NCI-H2171 treated with DMSO at 0.1 percent for 48 hours (cell line): Measurements from ENCODE around the gene HEATR5B.
"Not testable (repeated sequence)": the region's sequence is repeated elsewhere in the genome, so short reads cannot be mapped to it uniquely, and the experiment has no call there.

ENCODE experiments used
- DNase-seq: peaks from one replicate; lab custom pipeline; 2025; lab: John Stamatoyannopoulos, UW

The HEATR5B gene

DNA sequence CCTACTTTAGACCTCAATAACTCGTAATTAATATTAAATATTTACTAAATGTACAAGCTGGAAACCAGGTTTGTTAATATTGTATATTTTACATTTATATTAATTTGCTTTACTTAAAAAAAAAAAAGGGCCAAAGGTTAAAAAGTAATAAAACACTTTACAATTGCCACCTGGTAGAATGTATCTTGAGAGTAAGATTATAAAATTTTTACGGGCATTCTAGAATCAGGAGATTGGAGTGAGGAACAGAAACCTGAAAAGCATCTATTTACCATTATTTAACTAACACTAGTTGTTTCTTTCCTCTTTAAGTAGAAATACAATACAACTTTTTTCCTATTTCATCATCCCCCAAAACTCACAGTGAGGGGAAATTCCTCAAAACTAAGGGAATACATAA is 102.3 kb downstream of the HEATR5B start:
- no peak for DNase-seq

DNA sequence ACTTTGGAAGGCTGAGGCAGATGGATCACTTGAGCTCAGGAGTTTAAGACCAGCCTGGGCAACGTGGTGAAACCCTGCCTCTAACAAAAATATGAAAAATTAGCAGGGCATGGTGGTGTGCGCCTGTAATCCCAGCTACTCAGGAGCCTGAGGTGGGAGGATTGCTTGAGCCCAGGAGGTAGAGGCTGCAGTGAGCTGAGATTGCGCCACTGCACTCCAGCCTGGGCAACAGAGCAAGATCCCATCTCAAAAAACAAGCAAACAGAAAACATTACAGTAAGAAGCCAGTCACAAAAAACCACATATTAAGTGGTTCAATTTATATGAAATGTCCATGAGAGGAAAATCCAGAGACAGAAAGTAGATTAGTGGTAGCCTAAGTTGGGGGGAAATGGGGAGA is 105.2 kb downstream of the HEATR5B start:
- DNase-seq = not testable (repeated sequence)

DNA sequence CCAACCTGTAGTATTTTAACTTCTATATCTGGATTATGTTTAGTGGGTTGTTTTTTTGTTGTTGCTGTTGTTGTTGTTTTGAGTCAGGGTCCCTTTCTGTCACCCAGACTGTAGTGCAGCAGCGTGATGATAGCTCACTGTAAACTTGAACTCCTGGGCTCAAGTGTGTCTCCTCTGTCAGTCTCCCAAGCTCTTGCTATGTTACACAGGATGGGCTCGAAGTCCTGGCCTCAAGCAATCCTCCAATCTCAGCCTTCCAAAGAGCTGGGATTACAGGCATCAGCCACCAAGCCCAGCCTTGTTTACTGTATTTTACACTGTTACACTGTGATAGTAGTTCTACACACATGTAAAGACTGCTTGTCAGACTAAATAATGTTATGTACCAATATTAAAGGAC is 108.1 kb downstream of the HEATR5B start:
- DNase-seq = no peak

DNA sequence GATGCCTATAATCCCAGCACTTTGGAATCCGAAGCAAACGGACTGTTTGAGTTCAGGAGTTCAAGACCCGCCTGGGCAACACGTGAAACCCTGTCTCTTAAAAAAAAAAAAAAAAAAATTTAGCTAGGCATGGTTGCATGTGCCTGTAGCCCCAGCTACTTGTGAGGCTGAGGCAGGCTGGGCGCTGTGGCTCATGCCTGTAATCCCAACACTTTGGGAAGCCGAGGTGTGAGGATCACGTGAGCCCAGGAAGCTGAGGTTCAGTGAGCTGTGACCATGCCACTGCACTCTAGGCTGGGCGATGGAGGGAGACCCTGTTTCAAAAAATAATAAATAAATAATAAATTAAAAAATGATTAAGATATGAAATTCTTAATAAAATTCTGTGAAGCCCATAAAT is 108.9 kb downstream of the HEATR5B start:
- DNase-seq = no peak

DNA sequence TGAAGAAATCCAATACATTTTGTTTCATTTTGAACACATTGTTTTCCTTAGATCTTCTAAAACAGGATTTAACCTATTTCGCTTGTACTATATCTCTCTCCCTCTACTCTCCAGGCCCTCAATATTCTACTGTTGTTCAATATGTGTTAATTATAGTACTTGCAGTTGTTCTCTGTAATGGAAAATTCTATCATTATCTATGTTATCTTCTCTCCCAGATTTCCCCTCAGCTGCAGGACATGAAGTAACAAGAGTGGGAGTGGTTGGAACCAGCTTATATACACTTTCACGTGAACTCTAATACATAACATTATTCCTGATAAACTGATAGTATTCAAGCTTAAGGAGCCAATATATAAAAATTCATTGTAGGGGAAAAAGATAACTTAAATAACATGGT is 110.9 kb downstream of the HEATR5B start:
- DNase-seq = no peak

DNA sequence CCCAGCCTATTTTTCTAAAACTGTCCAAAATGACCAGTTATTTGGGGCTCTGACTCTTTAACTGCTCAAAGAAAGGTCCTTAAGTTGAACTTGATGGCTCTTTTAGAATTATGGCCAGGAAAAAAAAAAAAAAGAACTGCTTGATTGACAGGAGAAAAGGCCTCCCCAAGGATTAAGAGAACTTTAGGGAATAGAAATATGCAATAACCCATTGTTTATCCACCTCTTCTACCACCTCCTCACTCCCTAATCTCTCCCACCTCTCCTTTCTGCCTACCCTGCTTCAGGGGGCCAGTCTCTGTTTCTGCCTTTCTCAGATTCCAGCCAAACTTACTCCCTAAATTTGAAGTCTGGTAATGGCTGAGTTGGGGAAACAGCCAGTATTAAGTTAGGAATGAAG is 112.2 kb downstream of the HEATR5B start:
- no peak for DNase-seq

DNA sequence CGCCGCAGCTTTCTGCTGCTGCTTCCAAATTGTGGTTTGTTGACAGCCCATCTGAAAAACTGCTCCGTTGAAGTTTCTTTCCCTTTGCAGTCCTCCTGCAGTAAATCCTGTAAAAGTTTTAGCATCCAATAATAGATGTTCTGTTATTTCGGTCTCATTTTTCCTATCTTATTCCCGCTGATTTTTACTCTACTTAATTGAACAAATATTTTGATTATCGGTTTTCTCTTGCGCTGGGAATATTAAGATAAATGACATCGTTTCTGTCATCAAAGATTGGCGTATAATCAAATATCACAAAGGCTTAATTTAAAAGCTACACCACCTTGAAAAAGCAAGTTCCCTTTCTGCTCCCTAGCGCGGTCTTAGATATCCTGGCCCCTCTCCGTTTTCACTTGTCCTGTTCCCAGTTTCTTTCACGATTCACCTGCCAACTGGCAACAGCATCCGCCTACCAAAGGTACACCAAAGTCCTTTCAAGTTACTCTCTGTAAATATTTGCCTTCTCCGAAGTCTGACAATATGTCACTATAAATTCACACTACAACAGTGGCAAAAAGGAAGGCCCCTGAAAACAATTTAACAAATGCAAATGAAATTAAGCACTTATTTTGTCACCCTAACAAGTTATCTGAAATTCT is 116.8 kb downstream of the HEATR5B start:
- no peak for DNase-seq

DNA sequence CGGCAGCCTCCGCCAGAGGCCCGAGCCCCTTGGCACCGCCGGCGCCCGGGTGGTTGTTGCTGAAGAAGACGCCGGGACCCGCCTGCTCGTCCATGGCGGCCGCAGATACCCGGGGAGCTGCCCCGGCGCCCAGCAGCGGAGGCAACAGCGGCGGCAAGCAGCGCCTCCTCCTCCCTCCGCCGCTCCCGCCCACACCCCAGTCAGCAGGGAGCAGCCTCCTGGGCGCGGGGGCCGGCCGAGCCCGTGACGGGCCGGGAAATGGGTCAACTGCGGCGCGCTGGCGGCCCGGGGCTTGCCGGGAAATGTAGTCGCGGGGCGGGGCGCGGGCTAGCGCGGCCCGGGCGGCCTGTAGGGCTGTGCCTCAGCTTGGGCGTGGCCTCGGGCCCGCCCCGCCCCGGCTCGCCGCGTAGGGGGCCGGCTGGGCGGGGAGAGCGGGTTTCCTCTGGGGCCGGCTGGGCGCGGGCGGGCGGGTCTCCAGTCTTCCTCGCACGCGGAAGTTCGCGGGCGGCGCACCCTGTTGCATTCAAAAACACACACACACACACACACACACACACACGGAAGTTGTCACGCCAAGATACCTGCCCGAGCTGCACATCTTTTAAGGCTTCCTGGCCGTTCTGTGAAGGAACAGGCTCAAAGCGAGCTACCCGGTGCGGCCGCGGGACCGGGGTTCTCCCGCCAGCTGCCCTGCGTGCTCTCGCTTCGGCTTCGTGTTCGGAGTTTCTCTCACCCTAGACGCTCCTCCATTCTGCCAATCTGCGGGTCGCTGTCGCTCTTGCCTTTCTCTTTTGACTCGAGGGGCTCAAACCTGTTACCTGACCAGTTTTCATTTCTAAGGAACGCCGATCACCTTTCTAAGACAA is 117.6 kb downstream of the HEATR5B start, which contains the start of gene STRN:
Gene STRN (minus strand): TSS at position 167 of the 866 bp plus-strand sequence. CDS start 73 bp downstream, at position 94.
- peak; percentile 93 for DNase-seq

DNA sequence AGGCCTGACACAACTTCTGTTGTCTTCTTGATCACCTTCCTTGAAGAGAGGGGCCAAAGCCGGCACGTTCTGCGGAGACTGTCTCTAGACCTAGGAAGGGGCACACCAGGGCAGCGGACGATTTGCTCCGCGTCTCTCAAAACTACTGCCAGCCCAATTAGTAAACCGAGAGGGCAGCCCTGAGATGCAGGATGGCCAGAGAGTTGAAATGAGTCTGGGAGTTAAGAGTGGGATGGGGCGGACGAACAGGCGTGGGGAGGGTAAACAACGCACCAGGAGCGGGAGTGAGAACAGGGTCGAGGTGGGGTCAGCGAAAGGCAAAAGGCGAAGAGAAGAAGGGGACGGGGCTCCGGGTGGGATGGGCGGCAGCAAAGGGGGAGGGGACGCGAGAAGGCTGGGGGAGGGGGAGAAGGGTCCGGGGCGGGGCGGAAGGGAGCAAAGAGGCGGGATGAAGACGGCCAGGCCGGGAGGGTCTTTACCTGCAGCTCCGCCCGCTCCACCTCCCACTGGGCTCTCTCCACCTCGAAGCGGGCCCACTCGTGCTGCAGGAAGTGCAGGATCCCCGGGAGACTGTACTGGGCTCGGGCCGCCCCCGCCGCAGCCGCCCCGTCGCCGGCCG is 118.3 kb downstream of the HEATR5B start:
- peak; percentile 64 for DNase-seq

DNA sequence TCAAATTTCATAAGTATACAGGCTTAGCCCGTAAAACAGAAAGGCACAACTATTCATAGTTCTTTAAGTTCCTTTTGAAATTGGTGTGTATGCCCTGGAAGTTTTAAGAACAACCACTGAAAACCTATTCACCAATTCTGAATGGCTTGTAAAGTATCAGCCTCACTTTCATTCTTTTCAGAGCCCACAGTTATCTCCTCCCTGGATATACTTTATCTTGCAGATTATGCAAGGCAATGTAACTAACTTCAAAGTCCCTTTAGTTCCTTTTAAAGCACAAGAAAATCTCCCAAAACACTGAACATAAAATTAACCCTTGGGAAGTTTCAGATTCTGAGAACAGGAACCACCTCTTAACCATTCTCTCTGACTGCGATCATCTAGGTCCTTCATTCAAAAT is 119.0 kb downstream of the HEATR5B start:
- DNase-seq = no peak

DNA sequence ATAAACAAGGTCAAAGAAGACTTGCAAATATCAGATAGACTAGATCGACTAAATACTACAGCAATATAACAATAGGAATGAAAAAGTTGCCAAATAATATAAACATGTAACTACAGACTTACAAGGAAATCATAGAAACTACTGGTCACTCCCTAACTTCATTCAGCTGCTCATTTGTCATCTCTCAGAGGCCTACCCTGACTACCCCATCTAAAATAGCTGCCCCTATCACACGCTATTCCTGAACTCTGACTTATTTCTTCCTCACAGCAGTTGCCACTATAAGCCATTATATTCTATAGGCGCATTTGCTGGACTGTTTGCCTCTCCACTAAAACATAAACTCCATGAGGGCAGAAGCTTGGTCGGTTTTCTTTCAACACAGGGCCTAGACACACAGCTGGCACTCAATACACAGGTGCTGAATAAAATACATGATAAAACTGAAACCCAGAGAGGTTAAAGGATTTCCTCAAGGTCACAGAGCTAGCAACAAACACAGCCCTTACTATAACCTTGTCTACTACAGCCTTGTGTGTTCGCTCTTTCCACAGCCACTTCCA is 119.6 kb downstream of the HEATR5B start:
- no peak for DNase-seq

DNA sequence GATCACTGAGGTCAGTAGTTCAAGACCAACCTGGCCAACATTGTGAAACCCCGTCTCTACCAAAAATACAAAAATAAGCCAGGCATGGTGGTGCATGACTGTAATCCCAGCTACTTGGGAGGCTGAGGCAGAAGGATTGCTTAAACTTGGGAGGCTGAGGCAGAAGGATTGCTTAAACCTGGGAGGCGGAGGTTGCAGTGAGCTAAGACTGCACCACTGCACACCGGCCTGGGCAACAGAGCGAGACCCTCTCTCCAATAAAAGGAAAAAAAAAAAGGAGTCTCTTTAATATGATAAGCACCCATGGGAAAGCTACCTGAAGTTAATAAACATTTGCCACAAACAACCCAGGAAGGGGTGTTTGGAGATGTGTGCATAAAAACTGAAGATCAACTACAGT is 120.4 kb downstream of the HEATR5B start:
- no peak for DNase-seq

DNA sequence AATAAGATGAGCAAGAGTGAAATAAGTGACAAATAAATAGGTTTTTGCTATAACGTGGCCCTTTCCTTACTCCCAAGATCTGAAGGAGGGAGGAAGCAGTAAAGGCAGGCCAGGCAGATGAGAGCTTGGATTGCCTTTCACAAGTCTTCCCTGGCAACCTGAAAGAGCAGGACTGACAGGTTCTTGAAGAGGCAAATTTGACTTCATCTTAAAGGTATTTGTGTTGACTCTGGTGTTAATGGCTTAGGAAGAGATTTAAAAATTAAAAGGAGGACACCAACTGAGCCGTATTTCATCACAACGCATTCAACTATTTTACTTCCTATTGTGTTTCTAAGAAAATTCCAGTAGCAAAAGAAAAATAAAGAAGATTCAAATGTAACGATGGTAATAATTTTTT is 121.1 kb downstream of the HEATR5B start:
- DNase-seq = no peak

DNA sequence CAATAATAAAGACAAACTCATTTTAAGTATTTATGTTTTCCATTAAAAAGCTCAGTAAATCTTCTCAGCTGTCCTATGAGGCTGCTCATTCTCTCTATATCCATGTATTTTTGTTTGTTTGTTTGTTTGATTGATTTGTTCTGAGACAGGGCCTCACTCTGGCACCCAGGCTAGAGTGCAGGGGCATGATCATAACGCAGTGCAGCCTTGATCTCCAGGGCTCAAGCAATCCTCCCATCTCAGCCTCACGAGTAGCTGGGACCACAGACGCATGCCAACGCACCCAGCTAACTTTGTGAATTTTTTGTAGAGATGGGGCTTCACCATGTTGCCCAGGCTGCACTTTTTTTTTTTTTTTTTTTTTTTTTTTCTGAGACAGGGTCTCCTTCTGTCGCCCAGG is 123.4 kb downstream of the HEATR5B start:
- no peak for DNase-seq

DNA sequence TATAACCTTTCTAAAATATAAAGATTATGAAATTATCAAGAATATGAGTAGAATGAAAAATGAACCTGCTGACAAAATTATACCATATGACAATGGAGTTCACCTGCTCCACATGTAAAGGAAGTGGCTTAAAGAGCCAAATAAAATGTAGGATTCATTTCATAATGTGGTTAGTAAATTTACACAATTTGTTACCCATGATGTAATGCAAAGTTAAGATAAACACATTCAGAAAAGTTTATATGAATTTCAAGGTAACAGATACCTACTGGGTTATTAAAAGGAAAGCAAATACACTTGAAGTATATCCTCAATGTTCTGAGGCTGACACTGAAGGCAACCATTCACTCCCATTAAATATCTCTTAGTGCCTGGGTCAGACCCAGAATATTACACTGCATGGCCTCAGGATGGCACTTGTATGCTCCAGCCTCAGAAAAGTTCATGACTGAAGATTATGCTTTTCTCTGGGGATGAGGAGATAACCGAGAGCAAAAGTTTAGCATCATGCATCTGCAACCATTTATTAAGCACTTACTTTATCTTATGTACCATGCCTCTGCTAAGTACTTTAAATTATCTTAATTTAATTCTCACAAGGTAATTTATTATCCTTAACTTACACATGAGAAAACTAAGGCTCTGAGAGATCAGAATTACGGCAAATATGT is 124.0 kb downstream of the HEATR5B start:
- no peak for DNase-seq

DNA sequence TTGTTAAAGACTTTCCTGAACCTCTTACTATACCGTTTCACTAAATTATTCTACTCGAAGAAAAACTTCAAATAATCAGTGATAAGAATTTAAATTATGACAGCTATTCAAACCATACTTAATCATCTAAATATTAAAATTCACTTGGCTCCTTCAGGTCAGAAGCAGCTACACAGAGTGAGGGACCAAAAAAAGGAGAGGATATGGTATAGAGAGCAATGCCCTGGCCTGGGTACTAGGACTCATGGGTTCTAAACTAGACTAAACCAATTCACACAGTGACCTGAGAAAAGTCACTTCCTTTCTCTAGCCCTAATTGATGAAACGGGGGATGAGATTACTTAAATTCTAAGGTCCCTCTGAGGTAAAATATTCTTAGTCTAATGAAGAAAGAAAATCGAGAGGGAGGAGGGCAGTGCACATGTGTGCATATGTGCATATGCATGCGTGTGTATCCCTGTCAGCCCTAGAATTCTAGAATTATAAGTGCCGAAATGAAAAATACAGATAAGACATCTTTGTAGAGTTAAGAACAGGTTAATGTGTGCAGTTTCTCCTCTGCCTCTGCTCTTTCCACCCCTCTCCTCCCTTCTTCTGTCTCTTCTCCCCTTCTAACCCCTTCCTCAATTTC is 129.1 kb downstream of the HEATR5B start:
- DNase-seq = no peak

DNA sequence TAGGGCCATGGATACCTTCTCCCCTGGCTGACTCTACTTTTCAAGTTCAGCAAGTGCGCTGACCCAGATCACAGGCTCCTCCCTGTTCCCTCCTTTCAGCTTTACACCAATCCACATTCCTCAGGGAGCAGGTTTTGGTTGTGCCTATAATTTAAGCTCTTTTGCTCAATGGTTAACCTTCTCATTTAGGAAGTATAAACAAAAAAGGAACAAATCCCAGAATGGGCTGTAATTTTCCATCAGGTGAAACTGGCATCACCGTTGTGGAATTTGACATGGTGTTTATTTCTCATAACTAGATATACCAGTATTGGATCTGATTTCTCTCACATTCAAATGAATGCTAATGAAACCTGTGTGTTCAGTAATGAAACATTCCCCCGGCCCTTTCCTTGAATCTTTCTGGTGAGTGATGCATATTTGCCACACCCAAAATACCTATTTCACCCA is 131.4 kb downstream of the HEATR5B start:
- no peak for DNase-seq

DNA sequence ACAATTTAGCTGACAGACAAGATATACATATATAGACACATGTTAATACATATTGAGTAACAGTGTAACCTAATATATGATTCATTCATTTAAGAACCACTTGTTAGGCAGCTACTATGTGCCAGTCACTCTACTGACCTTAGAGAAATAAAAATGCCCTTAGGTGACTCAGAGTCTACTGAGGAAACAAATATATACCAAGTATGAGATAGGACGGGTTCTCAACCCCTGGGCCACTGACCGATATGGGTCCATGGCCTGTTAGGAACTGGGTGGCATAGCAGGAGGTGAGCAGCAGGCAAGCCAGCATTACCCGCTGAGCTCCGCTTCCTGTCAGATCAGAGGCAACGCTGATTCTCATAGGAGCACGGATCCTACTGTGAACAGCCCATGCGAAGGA is 132.6 kb downstream of the HEATR5B start:
- DNase-seq = no peak

DNA sequence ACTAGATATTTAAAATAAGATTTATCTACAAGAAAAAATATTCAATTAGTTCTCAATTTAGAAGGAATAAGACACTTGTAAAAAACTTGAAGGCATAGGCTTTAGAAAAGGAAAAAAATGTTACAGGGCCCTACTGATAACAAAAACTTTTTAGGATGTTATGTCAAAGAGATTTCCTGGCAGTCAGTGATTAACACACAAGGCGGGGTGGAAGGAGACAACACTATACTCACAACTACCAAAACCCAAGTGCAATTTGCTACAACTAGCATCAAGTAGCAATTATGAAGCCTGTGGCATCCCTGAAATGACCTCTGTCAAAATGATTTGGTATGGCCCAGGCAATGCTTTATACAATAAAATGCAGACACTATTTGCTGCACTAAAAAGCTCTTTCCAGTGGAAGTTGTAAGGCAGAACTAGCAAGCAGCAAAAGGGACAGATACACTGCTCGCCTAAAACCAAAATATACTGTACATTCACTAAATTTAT is 133.1 kb downstream of the HEATR5B start:
- DNase-seq = no peak

DNA sequence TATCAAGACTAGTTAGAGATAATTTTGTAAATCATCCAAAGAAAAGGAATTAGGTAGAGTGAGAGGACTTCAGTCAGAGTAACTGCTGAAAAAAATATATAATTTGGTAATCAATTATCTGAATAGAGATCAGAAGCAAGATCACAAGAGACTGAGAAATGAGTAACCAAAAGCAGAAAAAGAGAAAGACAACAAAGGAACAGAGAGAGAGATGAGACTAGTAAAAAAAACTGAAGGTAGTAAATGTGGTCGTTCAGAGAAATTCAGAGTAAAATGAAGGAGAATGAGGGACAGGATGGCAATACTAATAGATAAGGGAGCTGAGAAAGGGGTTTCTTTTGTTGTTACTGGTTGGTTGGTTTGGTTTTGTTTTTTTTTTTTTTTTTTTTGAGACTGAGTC is 134.3 kb downstream of the HEATR5B start:
- no peak for DNase-seq

DNA sequence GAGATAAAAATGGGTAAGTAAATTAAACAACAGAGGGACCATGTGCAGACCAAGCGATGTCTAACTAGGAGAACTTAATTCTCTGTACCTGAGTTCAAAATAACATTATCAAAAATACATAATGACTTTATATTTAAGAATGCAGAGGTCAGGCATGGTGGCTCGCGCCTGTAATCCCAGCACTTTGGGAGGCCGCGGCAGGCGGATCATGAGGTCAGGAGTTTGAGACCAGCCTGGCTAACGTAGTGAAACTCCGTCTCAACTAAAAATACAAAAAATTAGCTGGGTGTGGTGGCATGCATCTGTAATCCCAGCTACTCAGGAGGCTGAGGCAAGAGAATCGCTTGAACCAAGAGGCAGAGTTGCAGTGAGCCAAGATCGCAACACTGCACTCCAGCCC is 138.9 kb downstream of the HEATR5B start:
- not testable (repeated sequence) for DNase-seq
